Right renal cortex interstitium (tissue), 3 donors: Measurements from ENCODE around the gene KCNN3. TPM values are rescaled to one million over a fixed set of nuclear protein-coding genes. Genes with fewer than 3 reads are reported as not detected.

Source experiments
- DNase-seq, 3 donors: peaks; one replicate each; pipeline ENCODE4 v3.0.0-alpha.2; 2013; ENCODE audit warnings: low read depth in 3 of 3, low spot score in 2 of 3
- polyA plus RNA-seq, 3 donors: library from polyadenylated mRNA; unstranded; fragments of 120-200 nt; gene quantifications; one replicate each; pipeline ENCODE4 v1.2.1, GENCODE V29; 2013; ENCODE audit not compliant: insufficient read length in 3 of 3

The KCNN3 gene
- polyA plus RNA-seq, 3 donors = 2.0 to 2.8 (median 2.4) TPM

DNA sequence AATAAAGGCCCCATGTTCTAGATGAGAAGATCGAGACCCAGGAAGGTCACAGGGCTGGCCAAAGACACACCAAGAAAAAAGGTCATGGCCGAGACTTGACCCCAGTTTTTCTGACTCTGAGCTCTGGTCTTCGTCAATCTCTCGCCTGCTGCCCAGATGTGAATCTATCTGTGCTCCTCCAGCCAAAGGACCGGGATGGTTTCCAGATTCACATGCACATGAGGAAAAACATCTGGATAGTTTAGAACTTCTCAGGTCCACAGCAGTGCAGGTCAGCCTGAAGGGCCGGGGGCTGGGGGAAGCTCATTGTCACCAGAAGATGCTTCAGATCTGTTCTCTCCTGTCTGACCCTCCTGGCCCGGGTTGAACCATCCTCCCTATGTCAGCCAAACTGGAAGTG is 49.0 kb downstream of the KCNN3 start:
- no peak for DNase-seq

DNA sequence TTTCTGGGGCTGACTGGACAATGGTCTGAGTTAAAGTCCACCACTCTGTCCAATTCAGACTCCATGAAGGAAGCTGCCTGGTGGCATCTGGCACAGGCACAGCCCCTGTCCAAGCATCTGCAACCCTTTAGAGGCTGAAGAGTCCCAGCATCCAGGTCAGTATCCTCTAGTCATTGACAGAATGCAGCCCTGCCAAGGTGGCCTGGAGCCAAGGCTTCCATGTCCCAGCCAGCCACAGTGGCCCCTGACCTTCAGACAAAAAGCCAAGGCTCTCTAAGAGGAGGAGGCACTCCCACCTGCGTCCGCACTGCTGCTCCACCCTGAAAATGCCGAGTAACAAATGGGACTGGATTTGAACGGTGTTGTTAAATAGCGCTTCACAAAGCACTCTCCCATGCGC is 49.4 kb downstream of the KCNN3 start:
- DNase-seq = no peak

DNA sequence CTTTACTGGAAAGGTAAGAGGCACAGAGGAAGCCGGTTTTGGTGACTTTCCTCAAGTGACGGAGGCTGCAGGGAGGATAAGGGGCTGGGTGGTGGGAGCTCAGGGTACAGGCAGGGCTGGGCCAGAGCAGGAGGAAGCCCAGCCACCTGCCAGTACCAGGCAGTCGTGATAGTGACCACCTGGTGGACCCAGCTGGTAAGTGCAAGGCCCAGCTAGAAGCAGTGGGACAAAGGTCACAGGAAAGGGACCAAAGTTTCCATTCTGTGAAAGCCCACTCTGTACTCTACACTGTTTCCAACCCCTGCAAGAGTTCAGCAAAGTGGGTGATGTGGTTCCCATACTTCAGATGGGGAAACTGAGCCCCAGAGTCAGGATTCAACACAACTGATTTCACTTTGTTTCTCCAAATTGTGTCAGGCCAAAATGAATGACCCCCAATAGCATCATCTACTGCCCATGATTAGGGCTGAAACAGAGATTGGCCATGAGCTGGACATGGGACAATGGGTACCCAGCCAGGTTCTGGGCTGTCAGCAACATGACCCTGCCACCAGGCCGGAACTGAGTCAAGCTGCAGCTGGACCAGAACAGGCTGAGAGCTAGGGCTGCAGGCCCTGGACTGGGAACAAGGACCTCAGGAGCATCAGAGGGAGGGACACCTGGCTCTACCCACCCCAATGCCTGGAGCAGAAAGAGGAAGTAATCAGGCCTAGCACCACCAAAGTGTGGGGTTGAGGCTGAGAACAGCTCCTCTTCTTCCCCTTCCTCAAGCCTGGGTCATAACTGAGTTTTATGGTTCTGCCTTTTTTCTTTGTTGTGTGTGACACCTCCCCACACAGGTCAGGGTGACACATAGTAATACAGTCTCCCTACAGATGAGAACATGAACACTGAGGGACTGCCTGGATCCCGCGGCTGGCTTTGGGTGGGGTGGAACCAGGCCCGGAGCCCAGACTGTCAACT is 50.2 kb downstream of the KCNN3 start:
- no peak for DNase-seq

DNA sequence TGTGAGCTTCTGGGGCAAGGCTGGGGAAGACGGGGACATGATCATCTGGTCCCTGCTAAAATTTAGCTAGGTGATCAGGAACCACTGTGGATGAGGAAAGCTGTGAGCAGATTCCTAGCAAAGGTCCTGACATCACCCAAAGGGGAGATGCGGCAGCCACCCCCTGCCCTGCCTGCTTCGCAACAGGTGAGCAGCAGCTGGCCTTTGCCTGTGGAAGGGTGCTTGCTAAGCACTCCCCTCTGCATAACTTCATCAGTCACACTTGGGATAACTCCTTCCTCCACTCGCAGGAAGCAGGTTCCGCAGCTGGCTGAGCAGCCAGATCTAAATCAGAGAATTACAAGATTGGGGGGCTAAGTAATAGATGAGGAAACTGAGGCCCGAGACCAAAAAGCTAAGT is 51.2 kb downstream of the KCNN3 start:
- no peak for DNase-seq

DNA sequence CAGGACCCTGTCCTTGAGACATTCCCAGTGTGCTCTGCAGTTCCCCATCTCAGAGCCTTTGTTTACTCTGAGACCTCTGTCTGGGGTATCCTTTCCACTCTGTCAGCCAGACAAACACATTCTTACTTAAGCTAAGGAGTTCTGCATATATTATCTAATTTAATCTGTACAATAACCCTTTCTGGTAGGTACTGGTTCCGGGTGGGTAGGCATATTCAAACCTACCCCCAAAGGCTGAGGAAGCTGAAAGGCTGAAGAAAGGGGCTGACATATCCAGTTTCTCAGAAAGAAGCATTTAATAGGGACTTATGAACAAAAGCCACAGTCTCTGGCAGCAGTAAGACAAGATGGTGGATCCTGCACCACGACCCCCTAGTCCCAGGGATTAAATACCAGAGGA is 53.1 kb downstream of the KCNN3 start:
- no peak for DNase-seq

DNA sequence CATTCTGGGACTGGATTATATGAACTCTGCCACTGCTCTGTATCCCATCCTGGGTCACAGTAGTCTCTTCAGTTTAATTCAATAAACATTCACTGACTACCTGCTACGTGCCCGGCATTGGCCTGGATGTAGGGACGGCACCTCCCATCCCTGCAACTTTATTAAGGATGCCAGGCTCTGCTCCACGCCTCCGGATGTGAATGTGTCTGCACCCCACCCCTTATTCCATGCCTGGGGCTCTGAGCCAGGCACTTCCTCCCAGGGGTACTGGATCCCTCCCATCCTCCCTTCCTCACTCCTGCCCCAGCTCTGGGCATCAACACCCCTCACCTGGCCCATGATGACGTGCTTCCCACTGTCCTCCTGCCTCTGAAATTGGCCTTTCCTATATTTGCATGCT is 53.7 kb downstream of the KCNN3 start:
- DNase-seq = no peak

DNA sequence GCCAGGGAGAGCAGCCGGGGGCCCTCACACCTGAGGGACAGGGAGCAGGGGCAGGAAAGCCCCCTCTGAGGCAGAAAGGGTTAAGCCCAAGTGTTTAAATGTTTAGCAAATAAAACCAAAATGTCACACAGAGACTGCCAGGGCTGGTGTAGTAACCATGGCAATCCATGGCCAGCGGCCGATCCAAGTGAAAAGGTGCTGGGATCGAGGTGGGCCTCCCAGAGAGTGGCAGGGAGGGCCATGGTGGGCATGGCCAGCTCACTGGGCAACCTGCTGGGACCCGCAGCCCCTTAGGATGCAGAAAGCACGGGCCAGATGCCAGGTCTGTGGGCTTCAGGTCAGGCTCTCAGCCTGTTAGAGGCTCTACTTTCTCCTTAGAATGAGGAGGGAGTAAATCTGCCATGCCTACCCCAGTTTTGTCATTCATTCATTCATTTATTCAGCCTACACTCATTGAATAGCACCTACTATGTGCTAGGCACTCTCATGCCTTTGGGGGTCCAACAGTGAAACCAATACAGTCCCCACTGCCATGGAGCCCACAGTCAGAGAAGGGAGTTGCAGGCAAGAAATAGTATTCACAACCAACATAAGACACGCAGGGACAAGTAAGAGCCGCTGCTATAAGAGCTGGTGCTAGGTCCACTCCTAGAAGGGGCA is 56.1 kb downstream of the KCNN3 start:
- no peak for DNase-seq

DNA sequence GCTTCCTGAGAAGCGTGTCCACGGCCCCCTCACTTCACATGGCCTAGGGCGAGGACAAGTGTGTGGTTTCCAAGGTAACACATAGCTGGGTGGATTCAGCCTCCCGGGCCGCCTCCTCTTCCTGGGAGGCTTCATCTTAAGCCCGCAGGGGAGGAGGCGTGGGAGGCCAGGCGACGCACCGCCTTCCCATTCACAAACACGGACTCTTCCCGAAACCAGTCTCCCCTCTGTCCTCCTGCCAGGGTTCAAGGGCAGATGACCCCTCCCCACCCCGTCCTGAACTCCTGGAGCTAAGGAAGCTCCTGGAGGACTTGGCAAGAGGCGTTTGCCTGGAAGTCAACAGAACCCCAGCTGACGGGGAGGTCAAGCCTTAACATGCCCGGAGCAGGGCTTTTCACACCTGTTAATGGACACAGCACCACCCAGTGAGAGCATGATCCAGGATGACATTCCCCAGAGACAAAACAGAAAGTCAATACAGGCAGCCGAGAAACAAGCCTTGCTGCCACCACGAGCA is 56.7 kb downstream of the KCNN3 start:
- no peak for DNase-seq

DNA sequence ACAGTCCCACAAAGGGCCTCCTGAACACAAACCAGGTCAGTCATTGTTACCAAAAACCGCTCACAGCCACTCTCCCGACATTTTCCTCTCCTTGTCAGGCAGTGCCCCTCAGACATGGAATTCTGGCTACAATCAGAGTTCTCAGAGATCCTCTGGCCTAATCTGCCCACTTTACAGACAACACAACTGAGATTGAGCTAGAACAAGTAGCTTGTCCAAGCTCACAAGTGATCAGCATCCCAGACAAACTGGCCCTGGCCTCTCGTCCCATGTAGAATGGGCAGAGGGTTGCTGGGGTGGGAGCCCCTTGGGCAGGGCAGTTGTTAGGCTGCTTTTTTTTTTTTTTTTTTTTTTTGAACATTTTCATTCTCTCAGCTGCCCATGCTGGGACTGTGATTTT is 57.2 kb downstream of the KCNN3 start:
- no peak for DNase-seq

DNA sequence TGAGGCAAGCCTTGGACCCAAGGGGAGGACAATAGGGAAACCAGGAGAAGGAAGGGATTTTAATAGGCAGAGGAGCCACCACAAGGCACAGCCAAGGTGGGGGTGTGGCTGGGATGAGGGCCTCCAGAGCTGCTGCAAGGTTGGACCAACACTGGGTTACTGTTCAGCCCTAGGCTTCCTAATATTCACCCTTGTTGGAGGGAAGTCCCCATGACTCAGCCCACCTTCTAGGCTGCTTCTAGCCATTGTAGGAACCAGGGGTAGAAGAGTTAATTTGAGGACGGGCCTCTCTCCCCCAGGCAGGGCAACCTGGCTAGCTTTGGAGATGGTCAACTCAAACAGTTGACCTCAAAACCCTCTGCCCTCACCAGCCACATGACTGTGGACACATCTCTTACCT is 59.5 kb downstream of the KCNN3 start:
- DNase-seq = no peak

DNA sequence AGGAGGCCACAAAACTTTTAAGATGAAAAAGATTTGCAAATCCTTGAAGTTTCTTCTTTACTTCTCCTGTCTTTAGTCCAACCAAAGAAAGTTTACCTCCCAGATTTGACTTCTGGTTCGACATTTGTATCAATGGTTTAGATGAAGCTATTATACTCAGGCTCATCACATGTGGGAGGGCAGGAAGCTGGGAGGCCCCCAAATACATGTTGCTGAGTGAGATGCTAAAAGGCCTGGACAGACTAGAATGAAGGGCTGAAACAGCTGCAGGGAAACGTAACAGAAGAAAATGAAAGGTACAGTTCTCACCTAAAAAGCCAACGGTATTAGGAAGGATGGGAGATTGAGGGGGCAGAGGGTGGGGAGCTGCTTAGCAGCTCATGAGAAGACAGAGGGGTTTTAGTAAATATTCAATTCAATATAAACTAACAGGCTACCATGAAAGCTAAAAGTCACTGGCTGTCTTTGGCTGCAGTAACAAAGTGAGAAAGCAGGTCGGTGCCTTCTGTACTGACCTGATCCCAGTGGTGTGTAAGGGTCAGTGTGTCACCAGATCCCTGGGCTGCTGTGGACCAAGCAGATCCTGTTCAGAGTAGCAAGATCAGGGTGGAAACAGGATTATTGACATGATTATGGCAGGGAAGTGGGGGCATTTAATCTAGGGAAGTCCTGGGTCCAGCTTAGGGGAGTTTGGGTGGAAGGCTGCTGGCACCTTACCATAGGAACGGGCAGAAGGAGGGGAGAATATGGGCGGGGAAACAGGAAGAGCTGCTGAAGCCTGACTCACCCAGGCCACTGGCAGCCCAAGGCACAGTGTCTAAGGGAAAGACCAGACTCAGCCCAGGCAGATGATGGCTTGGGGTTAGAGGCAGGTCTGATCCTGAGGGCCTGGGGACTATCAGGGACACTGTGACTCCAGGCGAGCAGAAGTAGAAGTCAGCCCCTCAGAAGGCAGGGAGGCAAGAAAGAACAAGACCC is 60.4 kb downstream of the KCNN3 start:
- no peak for DNase-seq

DNA sequence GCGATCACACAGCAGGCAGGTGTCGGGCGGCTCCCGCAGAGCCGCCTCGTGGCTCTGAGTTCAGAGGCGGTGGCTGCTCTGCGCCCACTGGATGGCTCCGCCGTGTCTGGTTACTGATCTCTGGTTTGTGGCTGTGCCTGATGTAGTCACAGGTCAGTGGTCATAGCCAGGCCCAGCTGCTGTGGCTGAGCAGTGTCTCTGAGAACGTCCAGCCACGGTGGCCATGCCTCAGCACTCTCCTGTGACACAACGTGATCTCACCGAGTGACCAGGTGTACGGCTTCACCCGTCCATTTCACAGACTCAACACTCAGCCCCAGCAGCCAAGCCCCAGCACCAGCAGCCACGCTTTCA is 61.2 kb downstream of the KCNN3 start:
- no peak for DNase-seq

DNA sequence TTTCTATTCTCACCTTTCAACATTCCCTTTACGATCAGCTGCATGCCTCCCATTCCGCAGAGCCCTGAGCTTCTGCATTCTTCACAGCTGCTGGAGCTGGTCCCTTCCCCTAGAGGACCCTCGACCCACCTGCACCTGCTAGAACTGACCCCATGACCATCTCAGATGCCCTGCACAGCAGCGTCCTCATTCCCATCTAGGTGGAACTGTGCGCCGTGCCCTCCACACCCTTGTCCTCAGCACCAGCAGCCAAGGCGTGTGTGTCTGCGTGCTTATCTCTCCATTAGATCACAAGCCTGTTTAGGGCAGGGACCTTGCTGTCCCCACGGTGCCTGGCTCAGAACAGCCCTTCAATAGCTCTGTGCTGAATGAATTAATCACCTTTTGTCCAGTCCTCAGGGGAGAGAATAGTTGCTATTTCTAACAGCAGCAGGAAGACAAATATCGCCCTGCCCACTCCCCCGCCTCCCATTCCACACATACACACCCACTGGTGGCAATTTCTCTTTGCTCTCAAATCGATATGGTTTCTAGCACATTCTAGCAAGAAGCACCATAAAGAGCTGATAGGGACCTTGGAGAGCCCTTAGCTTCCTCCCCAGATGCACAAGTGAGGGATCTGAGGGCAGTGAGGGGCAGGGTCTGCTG is 61.7 kb downstream of the KCNN3 start:
- no peak for DNase-seq

DNA sequence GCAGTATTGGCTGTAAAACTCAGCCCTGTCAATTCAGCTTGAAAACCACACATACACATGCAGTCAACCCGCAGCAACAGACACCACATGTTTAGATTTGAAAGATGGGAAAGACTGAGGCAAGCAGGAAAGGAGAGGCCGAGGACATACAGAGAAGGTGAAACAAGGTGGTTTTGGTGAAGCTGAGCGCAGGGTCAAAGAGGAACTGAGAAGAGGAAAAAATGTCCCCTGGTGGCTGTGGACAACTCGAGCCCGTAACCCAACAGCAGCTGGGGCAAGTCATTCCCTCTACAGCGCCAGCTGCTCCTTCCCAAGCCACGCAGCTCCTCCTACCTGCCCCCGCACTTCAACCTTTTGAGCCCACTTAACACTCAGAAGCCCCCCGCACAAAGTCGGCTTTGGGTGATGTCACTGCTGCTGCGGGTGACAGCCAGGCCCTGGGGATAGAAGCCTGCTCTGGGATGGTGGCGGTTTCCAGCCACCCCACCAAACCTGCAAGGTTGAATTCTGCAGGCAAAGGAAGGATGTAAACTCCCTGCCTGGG is 63.0 kb downstream of the KCNN3 start:
- no peak for DNase-seq

DNA sequence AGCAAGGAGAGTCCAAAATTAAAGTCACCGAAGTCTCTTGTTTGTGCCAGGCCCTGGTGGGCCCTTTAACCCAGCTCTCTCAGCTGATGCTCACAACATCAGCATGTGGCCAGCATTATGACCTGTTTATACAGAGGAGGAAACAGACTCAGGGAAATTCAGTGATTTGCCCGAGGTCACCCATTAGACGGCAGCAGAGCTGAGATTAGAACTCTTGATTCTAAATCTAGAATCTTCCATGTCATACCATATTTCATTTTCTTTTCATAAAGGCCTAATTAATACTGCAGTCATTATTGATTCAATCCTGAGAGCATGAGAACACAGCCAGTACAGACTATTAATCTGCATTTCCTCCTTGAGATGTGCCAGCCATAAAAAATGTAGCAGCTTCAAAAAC is 63.7 kb downstream of the KCNN3 start:
- no peak for DNase-seq

DNA sequence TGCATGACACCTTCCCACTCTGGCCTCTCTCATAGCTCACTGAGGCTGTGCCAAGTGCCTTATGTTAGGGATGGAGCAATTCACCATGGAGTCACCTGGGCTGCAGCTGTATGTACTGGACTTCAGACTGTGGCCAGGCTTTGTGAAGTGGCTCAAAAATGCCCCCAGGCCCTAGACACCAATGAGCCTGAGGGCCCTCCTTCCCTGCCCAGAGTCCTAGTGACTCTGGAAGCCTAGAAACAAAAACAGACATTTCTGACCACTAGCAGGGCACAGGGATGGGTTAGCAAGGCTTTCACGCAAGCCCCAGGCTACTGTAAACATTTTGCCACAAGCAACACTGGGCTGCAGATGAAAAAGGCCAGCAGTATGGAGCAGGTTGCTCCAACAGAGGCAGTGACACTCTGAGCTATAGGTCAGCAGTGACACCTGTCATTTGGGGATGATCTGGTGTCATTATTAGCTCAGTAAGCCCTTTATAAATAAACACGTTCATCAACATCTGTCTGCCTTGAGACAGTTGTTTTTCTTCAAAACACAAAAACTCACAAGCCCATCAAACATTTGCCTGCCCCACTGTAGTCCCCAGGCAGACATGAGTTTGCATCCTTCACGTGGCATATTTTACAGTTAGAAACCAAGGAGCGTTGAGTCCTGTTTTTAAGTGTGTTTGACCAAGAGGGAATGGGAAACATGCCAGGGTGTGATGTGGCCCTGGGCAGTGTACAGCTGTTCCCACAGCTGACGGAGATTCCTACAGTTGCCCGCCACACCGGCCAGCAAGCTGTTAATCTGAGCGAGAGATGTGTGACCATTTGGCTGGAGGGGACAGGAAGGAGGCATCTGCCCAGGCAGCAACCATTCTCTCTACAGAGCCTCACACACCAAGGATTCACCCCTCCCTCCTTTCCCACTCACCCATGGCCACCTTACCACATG is 66.8 kb downstream of the KCNN3 start:
- DNase-seq = no peak

DNA sequence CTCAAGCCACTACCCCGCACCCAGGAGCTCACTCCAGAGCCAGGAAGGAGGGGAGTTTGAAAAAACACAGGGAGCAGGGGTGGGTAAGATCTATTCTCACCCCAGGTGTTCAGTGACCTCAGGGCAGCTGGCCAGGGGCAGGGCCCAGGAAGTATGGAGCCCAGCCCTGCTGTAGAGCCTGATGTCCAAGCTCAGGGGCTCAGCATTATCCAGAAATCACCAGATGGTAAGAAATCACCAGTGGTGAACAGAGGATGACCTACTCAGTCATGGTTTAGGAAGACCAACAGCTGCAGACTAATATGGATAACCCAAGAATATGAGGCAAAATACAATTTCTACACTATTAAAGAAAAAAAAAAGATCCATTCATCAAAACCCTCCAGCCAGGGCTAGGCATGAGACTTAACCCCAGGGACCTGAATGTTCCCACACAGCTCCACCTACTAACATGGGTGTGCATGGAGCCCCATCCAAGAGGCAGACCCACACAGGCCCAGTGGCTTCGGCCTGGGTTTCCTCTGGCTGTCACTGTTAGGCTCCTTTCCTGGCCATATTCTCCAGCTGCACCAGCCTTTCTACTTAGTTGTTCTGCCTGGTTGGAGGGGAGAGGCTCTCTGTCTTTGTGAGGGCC is 67.6 kb downstream of the KCNN3 start:
- no peak for DNase-seq

DNA sequence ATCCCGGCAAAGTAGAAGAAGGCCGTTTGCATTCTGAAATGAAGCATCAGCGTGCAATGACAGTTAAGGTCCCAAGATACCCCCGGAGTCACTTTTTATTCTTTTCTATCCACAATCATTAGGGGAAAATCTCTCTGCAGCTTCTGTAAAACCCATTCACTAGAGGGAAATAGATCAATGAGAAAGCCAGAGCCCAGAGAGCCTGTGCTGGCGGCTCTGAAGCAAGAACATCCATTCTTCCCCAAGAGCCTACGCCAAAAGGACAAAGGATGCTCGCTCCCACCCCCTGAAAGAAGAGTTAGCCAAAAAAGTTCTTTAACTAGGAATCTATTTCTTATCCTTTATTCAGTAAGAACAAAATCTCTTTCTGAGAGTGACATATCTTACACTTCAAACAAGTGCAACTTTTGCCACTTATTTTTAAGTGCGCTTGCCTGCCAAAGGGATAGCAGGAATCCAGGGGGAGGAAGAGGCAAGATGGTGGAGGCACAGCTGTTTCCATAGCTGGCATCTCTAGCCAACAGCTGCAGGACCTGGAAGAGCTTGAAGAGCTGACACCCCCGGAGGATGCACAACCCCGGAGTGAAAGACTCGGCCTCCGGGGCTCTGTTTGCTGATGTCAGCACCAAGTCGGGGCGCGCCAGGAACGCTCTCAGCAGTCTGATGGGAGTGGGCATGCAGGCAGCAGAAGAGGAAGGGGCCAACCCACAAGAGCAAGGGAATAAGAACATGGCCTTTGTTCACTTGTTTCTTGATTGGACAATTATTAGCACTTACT is 68.7 kb downstream of the KCNN3 start:
- DNase-seq = no peak
